HCT116 (cell line): ENCODE results near the gene CHCT1.

ENCODE experiments used
- CTCF ChIP-seq, 3 experiments: fragments of 200-600 bp in 1 of 3; sonication (generic) in 1 of 3; IDR thresholded peaks in 2 of 3; conservative IDR thresholded peaks in 1 of 3; 2 replicates each; pipeline ENCODE4 v1.5.1; 2012 to 2017; ENCODE audit warnings: low read depth in 2 of 3, low read length in 2 of 3, antibody characterized with exemption in 1 of 3, borderline replicate concordance in 1 of 3, control low read depth in 1 of 3, mild to moderate bottlenecking in 1 of 3, mixed read lengths in 1 of 3, mixed run types in 1 of 3, moderate library complexity in 1 of 3; ENCODE audit not compliant: insufficient read depth in 1 of 3
- JUND ChIP-seq: IDR thresholded peaks from 2 replicates; pipeline ENCODE4 v1.6.1; 2012
- POLR2A ChIP-seq: IDR thresholded peaks from 2 replicates; pipeline ENCODE4 v1.7.0; 2011; ENCODE audit warnings: borderline replicate concordance; ENCODE audit not compliant: insufficient read depth, insufficient read length; ENCODE audit errors: extremely low read depth
- POLR2AphosphoS5 ChIP-seq: IDR thresholded peaks from 2 replicates; pipeline ENCODE4 v1.6.1; 2011; ENCODE audit warnings: mild to moderate bottlenecking, low read depth, low read length, moderate library complexity
- SIN3A ChIP-seq: IDR thresholded peaks from 2 replicates; pipeline ENCODE4 v1.6.1; 2012; ENCODE audit warnings: low read depth

- TF ChIP-seq JUND: no peak
- no peak for TF ChIP-seq CTCF (IDR thresholded peaks at IDR 0.05 in 2 of 3, conservative IDR thresholded peaks at IDR 0.05 in 1 of 3; ENCODE audit: borderline replicate concordance in 1 of 3, insufficient read depth in 1 of 3, low read depth in 2 of 3, low read length in 2 of 3)
- TF ChIP-seq SIN3A: no peak
- TF ChIP-seq POLR2AphosphoS5: no peak
- TF ChIP-seq POLR2A: no peak
Observed at GRCh38 chr17:60445144-60445543, 22.9 kb downstream of the CHCT1 start.
